ENCODE measurements around the gene SYT14. TPM values are rescaled to one million over a fixed set of nuclear protein-coding genes. Genes with fewer than 3 reads are reported as not detected.

The SYT14 gene
- polyA plus RNA-seq, 3 donors = not detected

DNA sequence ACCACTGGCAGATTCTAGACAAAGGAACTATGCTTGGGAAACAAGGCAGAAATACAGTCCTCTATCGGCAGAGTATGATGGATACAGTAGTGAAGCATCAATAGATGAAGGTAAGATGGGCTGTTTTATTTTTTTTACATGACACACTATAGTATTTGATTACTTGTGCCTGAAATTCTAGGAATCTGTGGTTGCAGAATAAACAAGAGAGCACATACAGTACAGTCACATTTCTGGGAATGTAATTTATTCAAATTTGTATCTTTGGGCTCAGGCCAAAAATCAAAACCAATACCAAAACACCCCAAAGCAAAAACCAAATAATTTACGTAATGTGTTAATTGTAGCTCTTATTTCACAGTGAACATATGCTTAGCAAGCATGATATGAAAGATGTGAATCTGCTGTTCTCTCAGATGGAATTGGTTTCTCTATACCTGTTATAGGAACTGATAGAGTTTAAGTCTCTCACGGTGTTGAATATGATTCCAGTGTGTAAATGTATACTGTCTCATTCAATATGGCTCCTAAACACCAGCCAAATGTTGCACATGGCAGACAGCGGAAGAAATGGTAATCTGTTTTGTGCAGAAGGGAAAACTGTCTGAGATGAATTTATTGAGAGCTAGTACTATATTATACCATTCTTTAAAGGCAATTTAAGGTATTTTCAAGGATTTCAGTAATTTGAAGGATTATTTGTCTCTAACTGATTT is 83.3 kb downstream of the SYT14 start:
- Mint-ChIP-seq H3K27me3 (ENCODE audit: low read depth in 3 of 3) (peaks cover 0 to 2% (median 0%) of the 10 kb centered on the region in 3 donors), H3K4me3 (no peak overlapping the region), H3K4me1 (no peaks in the 10 kb centered on the region), H3K27ac (no peak overlapping the region), H3K9me3 (no peaks in the 10 kb centered on the region), H3K36me3 (no peaks in the 10 kb centered on the region)
- H4K20me1 ChIP-seq (ENCODE audit: insufficient read depth, low read length) = no peaks in the 10 kb centered on the region
- H3K9me3 ChIP-seq (replicated peaks in 1 of 2; ENCODE audit: control insufficient read depth in 1 of 2, insufficient read depth in 1 of 2, low read length in 2 of 2) = no peaks in the 10 kb centered on the region
- no CpG with 5 or more reads among the region's 4 CpGs for WGBS (ENCODE audit: insufficient coverage)
- no peaks in the 10 kb centered on the region for H3K36me3 ChIP-seq (replicated peaks in 1 of 2; ENCODE audit: control insufficient read depth in 1 of 2, insufficient read depth in 2 of 2, low read length in 2 of 2)
- H3K4me3 ChIP-seq (replicated peaks in 1 of 3; ENCODE audit: low read depth in 2 of 3, low read length in 3 of 3) = no peak overlapping the region
- no peak for DNase-seq
- H3K79me2 ChIP-seq (ENCODE audit: insufficient read depth, low read length) = no peaks in the 10 kb centered on the region
- H2AFZ ChIP-seq (ENCODE audit: insufficient read depth, low read depth, low read length, poor library complexity, severe bottlenecking) = no peak overlapping the region
- H3K4me1 ChIP-seq (ENCODE audit: control insufficient read depth in 1 of 2, insufficient read depth in 2 of 2, low read length in 2 of 2) = no peaks in the 10 kb centered on the region
- no peaks in the 10 kb centered on the region for H3K27me3 ChIP-seq (ENCODE audit: control insufficient read depth in 2 of 2, insufficient read depth in 2 of 2, low read length in 2 of 2)
- no peak overlapping the region for H3K9ac ChIP-seq (ENCODE audit: insufficient read depth, low read length, poor library complexity, severe bottlenecking)
- intact Hi-C loops (cut with micrococcal nuclease) = no loop called here
- no peak overlapping the region for H3K4me2 ChIP-seq (replicated peaks; ENCODE audit: extremely low read depth, low read length, poor library complexity, severe bottlenecking)
- TF ChIP-seq, protein P1, sequence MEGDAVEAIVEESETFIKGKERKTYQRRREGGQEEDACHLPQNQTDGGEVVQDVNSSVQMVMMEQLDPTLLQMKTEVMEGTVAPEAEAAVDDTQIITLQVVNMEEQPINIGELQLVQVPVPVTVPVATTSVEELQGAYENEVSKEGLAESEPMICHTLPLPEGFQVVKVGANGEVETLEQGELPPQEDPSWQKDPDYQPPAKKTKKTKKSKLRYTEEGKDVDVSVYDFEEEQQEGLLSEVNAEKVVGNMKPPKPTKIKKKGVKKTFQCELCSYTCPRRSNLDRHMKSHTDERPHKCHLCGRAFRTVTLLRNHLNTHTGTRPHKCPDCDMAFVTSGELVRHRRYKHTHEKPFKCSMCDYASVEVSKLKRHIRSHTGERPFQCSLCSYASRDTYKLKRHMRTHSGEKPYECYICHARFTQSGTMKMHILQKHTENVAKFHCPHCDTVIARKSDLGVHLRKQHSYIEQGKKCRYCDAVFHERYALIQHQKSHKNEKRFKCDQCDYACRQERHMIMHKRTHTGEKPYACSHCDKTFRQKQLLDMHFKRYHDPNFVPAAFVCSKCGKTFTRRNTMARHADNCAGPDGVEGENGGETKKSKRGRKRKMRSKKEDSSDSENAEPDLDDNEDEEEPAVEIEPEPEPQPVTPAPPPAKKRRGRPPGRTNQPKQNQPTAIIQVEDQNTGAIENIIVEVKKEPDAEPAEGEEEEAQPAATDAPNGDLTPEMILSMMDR (IDR thresholded peaks at IDR 0.05) = no peak
- H3K27ac ChIP-seq (ENCODE audit: low read depth in 1 of 2, low read length in 2 of 2) = no peak overlapping the region

DNA sequence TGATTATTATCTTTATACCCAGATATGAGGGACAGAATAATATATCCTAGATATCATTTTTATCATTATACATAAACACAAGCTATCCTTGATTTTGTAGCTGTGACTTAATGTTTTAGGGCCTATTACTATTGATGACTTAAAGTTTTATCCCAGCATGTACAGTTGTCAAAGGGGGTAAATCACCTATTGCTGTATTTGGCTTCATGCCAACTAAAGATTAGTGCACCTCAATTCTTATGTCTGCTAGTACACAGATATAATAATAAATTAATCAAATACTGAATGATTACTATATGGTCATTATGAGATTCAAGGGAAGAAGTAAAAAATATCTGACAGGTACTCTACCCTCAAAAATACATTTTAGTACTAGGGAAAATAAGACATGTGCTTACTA is 84.0 kb downstream of the SYT14 start:
- no peaks in the 10 kb centered on the region for H3K9me3 Mint-ChIP-seq
- H3K4me3 ChIP-seq (replicated peaks in 1 of 3; ENCODE audit: low read depth in 2 of 3, low read length in 3 of 3) = no peak overlapping the region
- H2AFZ ChIP-seq (ENCODE audit: insufficient read depth, low read depth, low read length, poor library complexity, severe bottlenecking) = no peak overlapping the region
- H3K27ac Mint-ChIP-seq = no peak overlapping the region
- H3K27ac ChIP-seq (ENCODE audit: low read depth in 1 of 2, low read length in 2 of 2) = no peak overlapping the region
- H3K27me3 ChIP-seq (ENCODE audit: control insufficient read depth in 2 of 2, insufficient read depth in 2 of 2, low read length in 2 of 2) = no peaks in the 10 kb centered on the region
- H4K20me1 ChIP-seq (ENCODE audit: insufficient read depth, low read length) = no peaks in the 10 kb centered on the region
- H3K36me3 ChIP-seq (replicated peaks in 1 of 2; ENCODE audit: control insufficient read depth in 1 of 2, insufficient read depth in 2 of 2, low read length in 2 of 2) = no peaks in the 10 kb centered on the region
- H3K79me2 ChIP-seq (ENCODE audit: insufficient read depth, low read length) = no peaks in the 10 kb centered on the region
- H3K27me3 Mint-ChIP-seq (ENCODE audit: low read depth in 3 of 3) = no peaks in the 10 kb centered on the region
- no peaks in the 10 kb centered on the region for H3K9me3 ChIP-seq (replicated peaks in 1 of 2; ENCODE audit: control insufficient read depth in 1 of 2, insufficient read depth in 1 of 2, low read length in 2 of 2)
- no peak for DNase-seq
- H3K4me1 Mint-ChIP-seq = no peaks in the 10 kb centered on the region
- H3K9ac ChIP-seq (ENCODE audit: insufficient read depth, low read length, poor library complexity, severe bottlenecking) = no peak overlapping the region
- no peak overlapping the region for H3K4me2 ChIP-seq (replicated peaks; ENCODE audit: extremely low read depth, low read length, poor library complexity, severe bottlenecking)
- TF ChIP-seq, protein P1 (IDR thresholded peaks at IDR 0.05) = no peak
- H3K4me3 Mint-ChIP-seq = no peak overlapping the region
- intact Hi-C loops (cut with micrococcal nuclease) = no loop called here
- H3K36me3 Mint-ChIP-seq = no peaks in the 10 kb centered on the region
- no peaks in the 10 kb centered on the region for H3K4me1 ChIP-seq (ENCODE audit: control insufficient read depth in 1 of 2, insufficient read depth in 2 of 2, low read length in 2 of 2)

Measured in CD14-positive monocyte (primary cell).